Smooth muscle cell (in vitro differentiated cells): ENCODE data around the gene DYSF. TPM values are rescaled to one million over a fixed set of nuclear protein-coding genes. Genes with fewer than 3 reads are reported as not detected.

Experiments
- DNase-seq: peaks from one replicate; lab custom pipeline; 2025; ENCODE audit not compliant: unreplicated experiment; lab: John Stamatoyannopoulos, UW
- H2AFZ ChIP-seq: fragments of 200-600 bp; sonication (generic); 2 replicates; pipeline ENCODE4 v1.6.0; 2016; ENCODE audit warnings: antibody characterized with exemption, low read depth, mild to moderate bottlenecking
- H3F3A ChIP-seq: fragments of 200-600 bp; sonication (generic); 2 replicates; pipeline ENCODE4 v1.6.0; 2017; ENCODE audit warnings: antibody characterized with exemption, low read depth
- H3K27ac ChIP-seq: fragments of 200-600 bp; sonication (generic); 2 replicates; pipeline ENCODE4 v1.5.1; 2016; ENCODE audit warnings: low read depth, mild to moderate bottlenecking
- H3K27me3 ChIP-seq: fragments of 200-600 bp; sonication (generic); 2 replicates; pipeline ENCODE4 v1.6.1; 2016; ENCODE audit warnings: low read depth, mild to moderate bottlenecking
- H3K36me3 ChIP-seq: fragments of 200-600 bp; sonication (generic); 2 replicates; pipeline ENCODE4 v1.5.1; 2016; ENCODE audit warnings: low read depth
- H3K4me1 ChIP-seq: fragments of 200-600 bp; sonication (generic); 2 replicates; pipeline ENCODE4 v1.5.1; 2016; ENCODE audit warnings: low read depth
- H3K4me2 ChIP-seq: fragments of 200-600 bp; sonication (generic); 2 replicates; pipeline ENCODE4 v1.6.0; 2016; ENCODE audit warnings: mild to moderate bottlenecking
- H3K4me3 ChIP-seq: fragments of 200-600 bp; sonication (generic); 2 replicates; pipeline ENCODE4 v1.5.1; 2016; ENCODE audit warnings: mild to moderate bottlenecking
- H3K79me2 ChIP-seq: fragments of 200-600 bp; sonication (generic); 2 replicates; pipeline ENCODE4 v1.6.0; 2016; ENCODE audit warnings: low read depth, mild to moderate bottlenecking
- H3K9ac ChIP-seq: fragments of 200-600 bp; sonication (generic); 2 replicates; pipeline ENCODE4 v1.6.0; 2016; ENCODE audit warnings: low read depth
- H3K9me3 ChIP-seq: fragments of 200-600 bp; sonication (generic); replicated peaks from 2 replicates; pipeline ENCODE4 v1.5.1; 2016; ENCODE audit warnings: low read depth
- H4K20me1 ChIP-seq: fragments of 200-600 bp; sonication (generic); 2 replicates; pipeline ENCODE4 v1.6.0; 2016; ENCODE audit warnings: low read depth
- CTCF ChIP-seq: fragments of 200-600 bp; sonication (generic); IDR thresholded peaks from 2 replicates; pipeline ENCODE4 v1.5.1; 2017; ENCODE audit warnings: borderline replicate concordance, mild to moderate bottlenecking, antibody characterized with exemption; ENCODE audit not compliant: insufficient read depth, poor library complexity, severe bottlenecking
- WGBS: methylation state at CpG from one replicate; pipeline ENCODE4 v1.1.7; 2016; ENCODE audit warnings: low lambda C conversion rate; 5-methylcytosine and 5-hydroxymethylcytosine counted together
- polyA plus RNA-seq: library from polyadenylated mRNA; unstranded; fragments of >200 nt; fragmentation: Nextera tagmentation; extraction: Ambion mirVana; gene quantifications from 2 replicates; pipeline ENCODE4 v1.2.1, GENCODE V29; 2016
- total RNA-seq: library from RNA; depleted of rRNA; stranded (reverse); fragments of >200 nt; gene quantifications from 2 replicates; pipeline ENCODE4 v1.2.3, GENCODE V29; 2014

Gene DYSF
- total and polyA plus RNA-seq, 2 experiments from 2014 or later, result 0.64 to 1.6 TPM

- DNase-seq, result no peak
- Histone ChIP-seq H3K27ac (no peak overlapping the region), H3K9ac (no peak overlapping the region), H3K27me3 (no peaks in the 10 kb centered on the region), H4K20me1 (no peaks in the 10 kb centered on the region), H3K4me2 (no peak overlapping the region), H3K36me3 (no peaks in the 10 kb centered on the region), H3F3A (no peaks in the 10 kb centered on the region), H3K4me3 (no peak overlapping the region), H3K79me2 (no peaks in the 10 kb centered on the region), H3K4me1 (no peaks in the 10 kb centered on the region), H3K9me3 (no peaks in the 10 kb centered on the region), H2AFZ (no peak overlapping the region)
- 92% methylated on average over 5 of the region's 5 CpGs for WGBS
- TF ChIP-seq CTCF, result no peak
These were observed 111.0 kb downstream of the DYSF start for GRCh38 chr2:71564361-71564760.

- H3K4me1 ChIP-seq, result no peaks in the 10 kb centered on the region
- TF ChIP-seq CTCF, result no peak
- no peak overlapping the region for H3K4me2 ChIP-seq
- no peak overlapping the region for H3K4me3 ChIP-seq
- DNase-seq, result no peak
- H4K20me1 ChIP-seq, result no peaks in the 10 kb centered on the region
- H3K27me3 ChIP-seq, result no peaks in the 10 kb centered on the region
- H3K9ac ChIP-seq, result no peak overlapping the region
- no peak overlapping the region for H3K27ac ChIP-seq
- H3K36me3 ChIP-seq, result no peaks in the 10 kb centered on the region
- no peak overlapping the region for H2AFZ ChIP-seq
- WGBS, result 96% methylated on average over 7 of the region's 7 CpGs
- no peaks in the 10 kb centered on the region for H3F3A ChIP-seq
- H3K9me3 ChIP-seq, result no peaks in the 10 kb centered on the region
- H3K79me2 ChIP-seq, result no peaks in the 10 kb centered on the region
These were observed 111.4 kb downstream of the DYSF start for GRCh38 chr2:71564790-71565189.

- no peak overlapping the region for H2AFZ ChIP-seq
- H3K36me3 ChIP-seq, result no peaks in the 10 kb centered on the region
- no peaks in the 10 kb centered on the region for H3K4me1 ChIP-seq
- no peaks in the 10 kb centered on the region for H3K27me3 ChIP-seq
- H3K4me2 ChIP-seq, result no peak overlapping the region
- WGBS, result 82% methylated on average over 8 of the region's 9 CpGs
- H3K79me2 ChIP-seq, result no peaks in the 10 kb centered on the region
- no peak overlapping the region for H3K27ac ChIP-seq
- no peak for TF ChIP-seq CTCF
- no peak for DNase-seq
- H4K20me1 ChIP-seq, result no peaks in the 10 kb centered on the region
- H3F3A ChIP-seq, result no peaks in the 10 kb centered on the region
- no peak overlapping the region for H3K9ac ChIP-seq
- H3K4me3 ChIP-seq, result no peak overlapping the region
- H3K9me3 ChIP-seq, result no peaks in the 10 kb centered on the region
These were observed 113.0 kb downstream of the DYSF start for GRCh38 chr2:71566372-71566771.

GRCh38 chr2:71567625-71568024 is 114.3 kb downstream of the DYSF start:
- no peaks in the 10 kb centered on the region for H3K79me2 ChIP-seq
- H3K27ac ChIP-seq, result no peak overlapping the region
- H3K9me3 ChIP-seq, result no peaks in the 10 kb centered on the region
- H2AFZ ChIP-seq, result no peak overlapping the region
- 91% methylated on average over 8 of the region's 9 CpGs for WGBS
- H3K4me1 ChIP-seq, result no peaks in the 10 kb centered on the region
- H3F3A ChIP-seq, result no peaks in the 10 kb centered on the region
- no peaks in the 10 kb centered on the region for H3K36me3 ChIP-seq
- H3K4me3 ChIP-seq, result no peak overlapping the region
- H3K9ac ChIP-seq, result no peak overlapping the region
- no peak for DNase-seq
- H3K4me2 ChIP-seq, result no peak overlapping the region
- no peak for TF ChIP-seq CTCF
- no peaks in the 10 kb centered on the region for H3K27me3 ChIP-seq
- no peaks in the 10 kb centered on the region for H4K20me1 ChIP-seq
